Skin of body (tissue), 2 donors: ENCODE measurements around the gene ARHGAP24. TPM values are rescaled to one million over a fixed set of nuclear protein-coding genes. Genes with fewer than 3 reads are reported as not detected.
"Not testable (repeated sequence)": the region's sequence is repeated elsewhere in the genome, so short reads cannot be mapped to it uniquely, and the experiment has no call there.

Experiments used
- DNase-seq: peaks from one replicate; lab custom pipeline; 2025; lab: John Stamatoyannopoulos, UW
- total RNA-seq: library from RNA; depleted of rRNA; stranded (reverse); fragments of >200 nt; gene quantifications from one replicate; pipeline ENCODE4 v1.2.3, GENCODE V29; 2014

Gene ARHGAP24
- total RNA-seq, 1 donor from 2014 or later, result 78.8 TPM

GRCh38 chr4:85807247-85807950 lies 332.4 kb downstream of the ARHGAP24 start:
- DNase-seq, result peak; percentile 89

- DNase-seq, result no peak
Measured at GRCh38 chr4:85808104-85808503, 333.2 kb downstream of the ARHGAP24 start.

GRCh38 chr4:85808864-85809263 lies 333.9 kb downstream of the ARHGAP24 start:
- no peak for DNase-seq

- DNase-seq, result no peak
Measured at GRCh38 chr4:85812776-85813175, 337.8 kb downstream of the ARHGAP24 start.

- no peak for DNase-seq
Measured at GRCh38 chr4:85815796-85816459, 341.0 kb downstream of the ARHGAP24 start.

GRCh38 chr4:85818700-85819099 lies 343.8 kb downstream of the ARHGAP24 start:
- no peak for DNase-seq

- not testable (repeated sequence) for DNase-seq
Measured at GRCh38 chr4:85820101-85820500, 345.2 kb downstream of the ARHGAP24 start.

GRCh38 chr4:85821688-85822455 lies 346.9 kb downstream of the ARHGAP24 start:
- no peak for DNase-seq

GRCh38 chr4:85823295-85823694 lies 348.3 kb downstream of the ARHGAP24 start:
- DNase-seq, result peak; percentile 33

- no peak for DNase-seq
Measured at GRCh38 chr4:85824166-85824945, 349.4 kb downstream of the ARHGAP24 start.

GRCh38 chr4:85826060-85826678 lies 351.2 kb downstream of the ARHGAP24 start:
- DNase-seq, result peak; percentile 60

GRCh38 chr4:85828027-85828890 lies 353.3 kb downstream of the ARHGAP24 start:
- DNase-seq, result peak; percentile 55

GRCh38 chr4:85829276-85830051 lies 354.5 kb downstream of the ARHGAP24 start:
- DNase-seq, result no peak

- DNase-seq, result no peak
Measured at GRCh38 chr4:85831647-85832046, 356.7 kb downstream of the ARHGAP24 start.

- DNase-seq, result no peak
Measured at GRCh38 chr4:85833302-85833701, 358.4 kb downstream of the ARHGAP24 start.

GRCh38 chr4:85834934-85835333 lies 360.0 kb downstream of the ARHGAP24 start:
- DNase-seq, result no peak

- no peak for DNase-seq
Measured at GRCh38 chr4:85836588-85837438, 361.9 kb downstream of the ARHGAP24 start.

GRCh38 chr4:85837439-85837733 lies 362.4 kb downstream of the ARHGAP24 start:
- peak; percentile 13 for DNase-seq
